Mesendoderm (in vitro differentiated cells): ENCODE measurements around the gene DHRS9.
"Not testable (repeated sequence)": the region's sequence is repeated elsewhere in the genome, so short reads cannot be mapped to it uniquely, and the experiment has no call there.

ENCODE experiments used
- DNase-seq: peaks from one replicate; pipeline ENCODE4 v3.0.0; 2013
- H2AK5ac ChIP-seq: 2 replicates; pipeline ENCODE4 v1.6.1; 2013; ENCODE audit warnings: low read length, inconsistent platforms
- H2BK120ac ChIP-seq: 2 replicates; pipeline ENCODE4 v1.6.1; 2013; ENCODE audit warnings: low read depth, mild to moderate bottlenecking, low read length, moderate library complexity, mixed read lengths
- H2BK15ac ChIP-seq: replicated peaks from 2 replicates; pipeline ENCODE4 v1.6.1; 2013; ENCODE audit warnings: low read depth, mild to moderate bottlenecking, moderate library complexity
- H2BK5ac ChIP-seq: 2 replicates; pipeline ENCODE4 v1.6.1; 2013; ENCODE audit warnings: low read length, inconsistent platforms
- H3K18ac ChIP-seq: 2 replicates; pipeline ENCODE4 v1.6.1; 2013; ENCODE audit warnings: mild to moderate bottlenecking, low read length, mixed read lengths
- H3K23ac ChIP-seq: one replicate; pipeline ENCODE4 v1.6.1; 2013; ENCODE audit warnings: low read length
- H3K27ac ChIP-seq: 2 replicates; pipeline ENCODE4 v1.5.1; 2013; ENCODE audit warnings: low read depth, mild to moderate bottlenecking, inconsistent platforms, low read length, moderate library complexity
- H3K27me3 ChIP-seq: 2 replicates; pipeline ENCODE4 v1.6.1; 2013; ENCODE audit warnings: low read length, control low read depth, mild to moderate bottlenecking, inconsistent platforms; ENCODE audit not compliant: insufficient read depth, poor library complexity
- H3K36me3 ChIP-seq: 2 replicates; pipeline ENCODE4 v1.6.1; 2013; ENCODE audit warnings: low read length, inconsistent platforms; ENCODE audit not compliant: control insufficient read depth, insufficient read depth
- H3K4ac ChIP-seq: one replicate; pipeline ENCODE4 v1.6.1; 2013; ENCODE audit warnings: low read depth, mild to moderate bottlenecking, low read length, moderate library complexity
- H3K4me1 ChIP-seq: 2 replicates; pipeline ENCODE4 v1.6.1; 2013; ENCODE audit warnings: low read depth, low read length, inconsistent platforms; ENCODE audit not compliant: control insufficient read depth
- H3K4me2 ChIP-seq: 2 replicates; pipeline ENCODE4 v1.6.1; 2013; ENCODE audit warnings: low read length
- H3K4me3 ChIP-seq: 2 replicates; pipeline ENCODE4 v1.5.1; 2013; ENCODE audit warnings: mild to moderate bottlenecking, low read length
- H3K56ac ChIP-seq: one replicate; pipeline ENCODE4 v1.6.1; 2013; ENCODE audit warnings: low read length
- H3K79me1 ChIP-seq: 2 replicates; pipeline ENCODE4 v1.6.1; 2013; ENCODE audit warnings: low read length, inconsistent platforms
- H3K79me2 ChIP-seq: 2 replicates; pipeline ENCODE4 v1.6.1; 2013; ENCODE audit warnings: mild to moderate bottlenecking, low read length; ENCODE audit not compliant: control insufficient read depth, insufficient read depth
- H3K9ac ChIP-seq: 2 replicates; pipeline ENCODE4 v1.6.1; 2013; ENCODE audit warnings: low read length, inconsistent platforms
- H4K5ac ChIP-seq: one replicate; pipeline ENCODE4 v1.6.1; 2013; ENCODE audit warnings: low read length
- H4K8ac ChIP-seq: one replicate; pipeline ENCODE4 v1.6.1; 2013; ENCODE audit warnings: low read depth, mild to moderate bottlenecking, control low read depth, low read length, moderate library complexity
- WGBS: extraction: QIAGEN DNeasy Blood & Tissue Kit; methylation state at CpG from one replicate; pipeline ENCODE4 v1.1.7; 2013; ENCODE audit warnings: low lambda C conversion rate, missing lambda C conversion rate; ENCODE audit not compliant: insufficient coverage; ENCODE audit errors: extremely low coverage; 5-methylcytosine and 5-hydroxymethylcytosine counted together

The DHRS9 gene

GRCh38 chr2:169134272-169134671 is 64.9 kb downstream of the DHRS9 start:
- not testable (repeated sequence) for H3K79me1 ChIP-seq

GRCh38 chr2:169136428-169136827 is 67.1 kb downstream of the DHRS9 start:
- H3K4ac ChIP-seq: peak overlapping the region; percentile 93
- not testable (repeated sequence) for H3K36me3 ChIP-seq, H3K79me2 ChIP-seq, H3K23ac ChIP-seq, H3K4me3 ChIP-seq, H3K79me1 ChIP-seq, H2BK5ac ChIP-seq, H2BK15ac ChIP-seq, H4K5ac ChIP-seq, H2AK5ac ChIP-seq, H3K27me3 ChIP-seq, H3K9ac ChIP-seq, H3K4me2 ChIP-seq, H4K8ac ChIP-seq
- peak overlapping the region; percentile 65 for H2BK120ac ChIP-seq
- DNase-seq: peak; percentile 68
- WGBS: no CpG with 5 or more reads among the region's 5 CpGs
- H3K18ac ChIP-seq: peak overlapping the region; percentile 93
- H3K56ac ChIP-seq: peak overlapping the region; percentile 65
- peaks cover 13% of the 10 kb centered on the region for H3K4me1 ChIP-seq
- peak overlapping the region; percentile 81 for H3K27ac ChIP-seq

More at GRCh38 chr2:169134272-169134671, 64.9 kb downstream of the DHRS9 start:
- H3K4me2 ChIP-seq, H3K36me3 ChIP-seq, H3K27ac ChIP-seq, DNase-seq, H4K8ac ChIP-seq, H3K4ac ChIP-seq, H3K79me2 ChIP-seq, H2BK5ac ChIP-seq, H3K18ac ChIP-seq, H3K56ac ChIP-seq, H2BK15ac ChIP-seq, H3K9ac ChIP-seq, H3K23ac ChIP-seq, H2BK120ac ChIP-seq, H3K27me3 ChIP-seq, H4K5ac ChIP-seq, H2AK5ac ChIP-seq, H3K4me1 ChIP-seq, H3K4me3 ChIP-seq: not testable (repeated sequence)
- no CpG with 5 or more reads among the region's 6 CpGs for WGBS

GRCh38 chr2:169136885-169137534 is 67.6 kb downstream of the DHRS9 start:
- no peaks in the 10 kb centered on the region for H3K79me1 ChIP-seq
- H4K8ac ChIP-seq: no peak overlapping the region
- peak overlapping the region; percentile 93 for H3K18ac ChIP-seq
- peak; percentile 91 for DNase-seq
- H2BK5ac ChIP-seq: peak overlapping the region; percentile 92
- no CpG with 5 or more reads among the region's 3 CpGs for WGBS
- H3K9ac ChIP-seq: no peak overlapping the region
- no peak overlapping the region for H2BK15ac ChIP-seq
- no peaks in the 10 kb centered on the region for H3K79me2 ChIP-seq
- peak overlapping the region; percentile 93 for H3K4ac ChIP-seq
- peaks cover 15% of the 10 kb centered on the region for H3K4me1 ChIP-seq
- H4K5ac ChIP-seq: peak overlapping the region; percentile 51
- no peak overlapping the region for H3K4me2 ChIP-seq
- H3K36me3 ChIP-seq: no peaks in the 10 kb centered on the region
- H3K27ac ChIP-seq: peak overlapping the region; percentile 81
- H2BK120ac ChIP-seq: peak overlapping the region; percentile 65
- H3K27me3 ChIP-seq: no peaks in the 10 kb centered on the region
- peak overlapping the region; percentile 65 for H3K56ac ChIP-seq
- no peak overlapping the region for H2AK5ac ChIP-seq
- no peak overlapping the region for H3K23ac ChIP-seq
- H3K4me3 ChIP-seq: no peak overlapping the region

- H3K79me2 ChIP-seq: no peaks in the 10 kb centered on the region
- H3K36me3 ChIP-seq: no peaks in the 10 kb centered on the region
- H3K4me1 ChIP-seq: peaks cover 15% of the 10 kb centered on the region
- H3K27ac ChIP-seq: no peak overlapping the region
- H3K4ac ChIP-seq: no peak overlapping the region
- H3K23ac ChIP-seq: no peak overlapping the region
- no peaks in the 10 kb centered on the region for H3K27me3 ChIP-seq
- H3K9ac ChIP-seq: no peak overlapping the region
- no peak for DNase-seq
- H2BK5ac ChIP-seq: no peak overlapping the region
- no peaks in the 10 kb centered on the region for H3K79me1 ChIP-seq
- H2AK5ac ChIP-seq: no peak overlapping the region
- no peak overlapping the region for H4K8ac ChIP-seq
- H2BK15ac ChIP-seq: peak overlapping the region; percentile 86
- peak overlapping the region; percentile 78 for H3K18ac ChIP-seq
- no peak overlapping the region for H3K56ac ChIP-seq
- WGBS: no CpG with 5 or more reads among the region's 2 CpGs
- no peak overlapping the region for H4K5ac ChIP-seq
- no peak overlapping the region for H3K4me2 ChIP-seq
- no peak overlapping the region for H2BK120ac ChIP-seq
- no peak overlapping the region for H3K4me3 ChIP-seq
Observed at GRCh38 chr2:169137924-169138323, 68.6 kb downstream of the DHRS9 start.

GRCh38 chr2:169139145-169139544 is 69.8 kb downstream of the DHRS9 start:
- Histone ChIP-seq H2AK5ac (no peak overlapping the region), H3K4me2 (no peak overlapping the region), H3K4me3 (no peak overlapping the region), H3K79me2 (no peaks in the 10 kb centered on the region), H3K23ac (no peak overlapping the region), H2BK15ac (peak overlapping the region; percentile 48), H3K18ac (peak overlapping the region; percentile 63), H3K27me3 (no peaks in the 10 kb centered on the region), H3K56ac (no peak overlapping the region), H4K8ac (no peak overlapping the region), H3K4ac (no peak overlapping the region), H2BK120ac (peak overlapping the region; percentile 75), H3K9ac (no peak overlapping the region), H3K36me3 (no peaks in the 10 kb centered on the region), H3K4me1 (peaks cover 15% of the 10 kb centered on the region), H4K5ac (no peak overlapping the region), H2BK5ac (no peak overlapping the region), H3K79me1 (no peaks in the 10 kb centered on the region), H3K27ac (no peak overlapping the region)
- WGBS: no CpG with 5 or more reads among the region's 7 CpGs
- peak; percentile 13 for DNase-seq
